ENCODE measurements around the gene DDX54. TPM values are rescaled to one million over a fixed set of nuclear protein-coding genes. Genes with fewer than 3 reads are reported as not detected.
"Not testable (repeated sequence)": the region's sequence is repeated elsewhere in the genome, so short reads cannot be mapped to it uniquely, and the experiment has no call there.

DDX54 gene
- total RNA-seq, 2 donors from 2014 or later: 68.1 to 69.0 TPM

DNA sequence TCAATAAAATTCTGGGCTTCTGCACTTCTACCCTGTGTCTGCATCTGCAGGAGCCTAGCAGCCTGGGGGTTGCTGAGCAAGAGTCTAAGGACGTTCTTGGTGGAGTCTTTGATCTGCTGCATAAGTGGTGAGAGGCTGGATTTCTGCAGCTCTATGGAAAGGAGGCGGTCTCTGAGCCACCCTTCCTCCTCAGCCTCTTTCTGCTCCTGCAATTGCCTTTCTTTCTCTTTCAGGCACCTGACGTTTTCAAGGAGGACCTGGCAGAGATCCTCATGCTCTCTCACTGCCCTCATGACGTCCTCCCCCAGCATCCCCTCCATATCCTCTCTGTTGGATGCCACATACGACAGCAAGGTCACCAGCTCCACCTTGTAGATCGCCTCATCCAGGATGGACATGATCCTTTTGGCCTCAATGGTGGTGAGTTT lies 22.3 kb upstream of the DDX54 start:
- peaks cover 5% of the 10 kb centered on the region for H3K36me3 Mint-ChIP-seq (ENCODE audit: low read depth)
- Histone ChIP-seq H3K4me3 (ENCODE audit: low read length) (no peak overlapping the region), H3K4me1 (ENCODE audit: control insufficient read depth, insufficient read depth, low read length) (no peaks in the 10 kb centered on the region), H3K9ac (ENCODE audit: extremely low read depth, low read length, poor library complexity, severe bottlenecking) (no peak overlapping the region), H3K9me3 (ENCODE audit: control insufficient read depth, low read length) (no peaks in the 10 kb centered on the region), H3K27me3 (ENCODE audit: control insufficient read depth, insufficient read depth, low read length, poor library complexity, severe bottlenecking) (no peaks in the 10 kb centered on the region), H3K36me3 (ENCODE audit: control insufficient read depth, insufficient read depth, low read length) (no peaks in the 10 kb centered on the region), H3K27ac (ENCODE audit: low read depth, low read length) (no peak overlapping the region)
- peaks cover 5% of the 10 kb centered on the region for H3K4me1 Mint-ChIP-seq
- peaks cover 5% of the 10 kb centered on the region for H3K9me3 Mint-ChIP-seq
- H3K27ac Mint-ChIP-seq: no peak overlapping the region
- DNase-seq: no peak
- H3K27me3 Mint-ChIP-seq (ENCODE audit: insufficient read depth): no peaks in the 10 kb centered on the region
- 58 to 81% methylated on average over 2 to 6 of the region's 6 CpGs for WGBS, 2 experiments (ENCODE audit: insufficient coverage in 1 of 2, insufficient read length in 1 of 2)
- TF ChIP-seq, protein P1, sequence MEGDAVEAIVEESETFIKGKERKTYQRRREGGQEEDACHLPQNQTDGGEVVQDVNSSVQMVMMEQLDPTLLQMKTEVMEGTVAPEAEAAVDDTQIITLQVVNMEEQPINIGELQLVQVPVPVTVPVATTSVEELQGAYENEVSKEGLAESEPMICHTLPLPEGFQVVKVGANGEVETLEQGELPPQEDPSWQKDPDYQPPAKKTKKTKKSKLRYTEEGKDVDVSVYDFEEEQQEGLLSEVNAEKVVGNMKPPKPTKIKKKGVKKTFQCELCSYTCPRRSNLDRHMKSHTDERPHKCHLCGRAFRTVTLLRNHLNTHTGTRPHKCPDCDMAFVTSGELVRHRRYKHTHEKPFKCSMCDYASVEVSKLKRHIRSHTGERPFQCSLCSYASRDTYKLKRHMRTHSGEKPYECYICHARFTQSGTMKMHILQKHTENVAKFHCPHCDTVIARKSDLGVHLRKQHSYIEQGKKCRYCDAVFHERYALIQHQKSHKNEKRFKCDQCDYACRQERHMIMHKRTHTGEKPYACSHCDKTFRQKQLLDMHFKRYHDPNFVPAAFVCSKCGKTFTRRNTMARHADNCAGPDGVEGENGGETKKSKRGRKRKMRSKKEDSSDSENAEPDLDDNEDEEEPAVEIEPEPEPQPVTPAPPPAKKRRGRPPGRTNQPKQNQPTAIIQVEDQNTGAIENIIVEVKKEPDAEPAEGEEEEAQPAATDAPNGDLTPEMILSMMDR (conservative IDR thresholded peaks at IDR 0.05): no peak
- H3K4me3 Mint-ChIP-seq: no peak overlapping the region

DNA sequence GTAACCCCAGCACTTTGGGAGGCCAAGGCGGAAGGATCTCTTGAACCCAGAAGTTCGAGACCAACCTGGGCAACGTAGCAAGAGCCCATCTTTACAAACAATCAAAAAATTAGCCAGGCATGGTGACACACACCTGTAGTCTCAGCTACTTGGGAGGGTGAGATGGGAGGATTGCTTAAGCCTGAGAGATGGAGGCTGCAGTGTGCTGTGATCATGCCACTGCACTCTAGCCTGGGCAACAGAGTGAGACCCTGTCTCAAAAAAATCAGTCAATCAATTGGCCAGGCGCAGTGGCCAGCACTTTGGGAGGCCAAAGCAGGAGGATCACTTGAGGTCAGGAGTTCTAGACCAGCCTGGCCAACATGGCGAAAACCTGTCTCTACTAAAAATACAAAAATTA lies 21.5 kb upstream of the DDX54 start:
- WGBS, 2 experiments (ENCODE audit: insufficient coverage in 1 of 2, insufficient read length in 1 of 2): 97 to 100% methylated on average over 2 to 5 of the region's 5 CpGs
- H3K27me3 ChIP-seq (ENCODE audit: control insufficient read depth, insufficient read depth, low read length, poor library complexity, severe bottlenecking); H3K27ac Mint-ChIP-seq; H3K9ac ChIP-seq (ENCODE audit: extremely low read depth, low read length, poor library complexity, severe bottlenecking); H3K27ac ChIP-seq (ENCODE audit: low read depth, low read length); H3K4me1 Mint-ChIP-seq; H3K9me3 ChIP-seq (ENCODE audit: control insufficient read depth, low read length); H3K9me3 Mint-ChIP-seq; H3K4me3 Mint-ChIP-seq; H3K36me3 ChIP-seq (ENCODE audit: control insufficient read depth, insufficient read depth, low read length); H3K27me3 Mint-ChIP-seq (ENCODE audit: insufficient read depth); H3K4me1 ChIP-seq (ENCODE audit: control insufficient read depth, insufficient read depth, low read length); H3K36me3 Mint-ChIP-seq (ENCODE audit: low read depth); H3K4me3 ChIP-seq (ENCODE audit: low read length); DNase-seq: not testable (repeated sequence)

DNA sequence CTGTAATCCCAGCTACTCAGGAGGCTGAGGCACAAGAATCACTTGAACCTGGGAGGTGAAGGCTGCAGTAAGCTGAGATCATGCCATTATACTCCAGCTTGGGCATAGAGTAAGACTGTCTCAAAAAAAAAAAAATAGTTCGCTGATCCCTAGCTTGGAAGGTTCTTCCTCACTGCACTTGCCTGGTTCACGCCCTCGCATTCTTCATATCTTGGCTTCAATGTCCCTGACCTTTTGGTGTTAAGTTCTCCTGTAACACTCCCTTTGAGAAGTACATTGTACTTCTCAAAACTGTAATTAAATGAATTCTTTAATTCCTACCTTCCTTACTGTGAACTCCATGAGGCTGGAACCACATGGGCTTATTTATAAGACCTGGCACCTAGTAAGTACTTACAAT lies 19.5 kb upstream of the DDX54 start:
- DNase-seq: no peak
- Mint-ChIP-seq H3K27me3 (ENCODE audit: insufficient read depth) (peaks cover 1% of the 10 kb centered on the region), H3K4me3 (no peak overlapping the region), H3K36me3 (ENCODE audit: low read depth) (peaks cover 5% of the 10 kb centered on the region), H3K4me1 (peaks cover 5% of the 10 kb centered on the region), H3K27ac (no peak overlapping the region), H3K9me3 (peaks cover 5% of the 10 kb centered on the region)
- 89 to 95% methylated on average over 3 of the region's 3 CpGs for WGBS, 2 experiments (ENCODE audit: insufficient coverage in 1 of 2, insufficient read length in 1 of 2)
- no peak overlapping the region for H3K27ac ChIP-seq (ENCODE audit: low read depth, low read length)
- no peaks in the 10 kb centered on the region for H3K9me3 ChIP-seq (ENCODE audit: control insufficient read depth, low read length)
- no peak overlapping the region for H3K4me3 ChIP-seq (ENCODE audit: low read length)
- H3K27me3 ChIP-seq (ENCODE audit: control insufficient read depth, insufficient read depth, low read length, poor library complexity, severe bottlenecking): no peaks in the 10 kb centered on the region
- no peak overlapping the region for H3K9ac ChIP-seq (ENCODE audit: extremely low read depth, low read length, poor library complexity, severe bottlenecking)
- TF ChIP-seq, protein P1 (conservative IDR thresholded peaks at IDR 0.05): no peak
- no peaks in the 10 kb centered on the region for H3K36me3 ChIP-seq (ENCODE audit: control insufficient read depth, insufficient read depth, low read length)
- no peaks in the 10 kb centered on the region for H3K4me1 ChIP-seq (ENCODE audit: control insufficient read depth, insufficient read depth, low read length)

Data from endodermal cell (in vitro differentiated cells).